ENCODE results near the gene SYNGR3. TPM values are rescaled to one million over a fixed set of nuclear protein-coding genes. Genes with fewer than 3 reads are reported as not detected.
A peak's percentile ranks its signal among the peaks of the same experiment; 100 is the strongest.

The SYNGR3 gene
- total and polyA plus RNA-seq, 11 donors, result 0.19 to 2.7 (median 0.86) TPM

DNA sequence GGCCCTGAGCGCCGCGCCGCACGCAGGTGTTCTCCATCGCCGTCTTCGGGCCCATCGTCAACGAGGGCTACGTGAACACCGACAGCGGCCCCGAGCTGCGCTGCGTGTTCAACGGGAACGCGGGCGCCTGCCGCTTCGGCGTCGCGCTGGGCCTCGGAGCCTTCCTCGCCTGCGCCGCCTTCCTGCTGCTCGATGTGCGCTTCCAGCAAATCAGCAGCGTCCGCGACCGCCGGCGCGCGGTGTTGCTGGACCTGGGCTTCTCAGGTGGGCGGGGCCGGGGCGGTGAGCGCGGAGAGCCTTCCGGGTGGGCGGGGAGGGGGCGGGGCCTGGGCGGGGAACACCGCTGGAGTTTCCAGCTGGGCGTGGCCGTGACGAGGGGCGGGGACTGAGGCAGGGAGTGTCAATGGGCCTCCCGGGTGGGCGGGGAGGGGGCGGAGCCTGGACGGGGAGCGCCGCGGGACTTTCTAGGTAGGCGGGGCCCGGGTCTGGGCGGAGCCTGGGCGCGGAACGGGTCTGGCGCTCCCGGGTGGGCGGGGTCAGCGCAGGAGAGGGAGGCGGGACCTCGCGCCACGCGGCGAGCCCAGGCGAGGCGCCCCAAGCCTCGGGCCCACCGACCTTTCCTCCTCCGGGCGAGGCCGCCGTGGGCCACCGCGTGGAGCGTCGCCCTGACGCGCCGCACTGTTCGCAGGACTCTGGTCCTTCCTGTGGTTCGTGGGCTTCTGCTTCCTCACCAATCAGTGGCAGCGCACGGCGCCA, 2.4 kb downstream of the SYNGR3 start:
- no peaks in the 10 kb centered on the region for H3K9me3 ChIP-seq
- no peak for TF ChIP-seq POLR2A (IDR thresholded peaks at IDR 0.05)
- TF ChIP-seq, protein P1, sequence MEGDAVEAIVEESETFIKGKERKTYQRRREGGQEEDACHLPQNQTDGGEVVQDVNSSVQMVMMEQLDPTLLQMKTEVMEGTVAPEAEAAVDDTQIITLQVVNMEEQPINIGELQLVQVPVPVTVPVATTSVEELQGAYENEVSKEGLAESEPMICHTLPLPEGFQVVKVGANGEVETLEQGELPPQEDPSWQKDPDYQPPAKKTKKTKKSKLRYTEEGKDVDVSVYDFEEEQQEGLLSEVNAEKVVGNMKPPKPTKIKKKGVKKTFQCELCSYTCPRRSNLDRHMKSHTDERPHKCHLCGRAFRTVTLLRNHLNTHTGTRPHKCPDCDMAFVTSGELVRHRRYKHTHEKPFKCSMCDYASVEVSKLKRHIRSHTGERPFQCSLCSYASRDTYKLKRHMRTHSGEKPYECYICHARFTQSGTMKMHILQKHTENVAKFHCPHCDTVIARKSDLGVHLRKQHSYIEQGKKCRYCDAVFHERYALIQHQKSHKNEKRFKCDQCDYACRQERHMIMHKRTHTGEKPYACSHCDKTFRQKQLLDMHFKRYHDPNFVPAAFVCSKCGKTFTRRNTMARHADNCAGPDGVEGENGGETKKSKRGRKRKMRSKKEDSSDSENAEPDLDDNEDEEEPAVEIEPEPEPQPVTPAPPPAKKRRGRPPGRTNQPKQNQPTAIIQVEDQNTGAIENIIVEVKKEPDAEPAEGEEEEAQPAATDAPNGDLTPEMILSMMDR (IDR thresholded peaks at IDR 0.05), result no peak
- peaks cover 0 to 9% (median 5%) of the 10 kb centered on the region in 9 donors for H3K36me3 ChIP-seq
- peak overlapping the region in 4 of 12 donors; percentile 14 to 76 (median 38) for H3K27ac ChIP-seq
- intact Hi-C loops (cut with DNase I), result loop anchor here in 1 of 10 donors (10.0 kb wide), 1 partner anchor 127 kb away; no protein-coding TSS in a partner anchor
- peaks cover 11 to 39% (median 30%) of the 10 kb centered on the region in 9 donors for H3K27me3 ChIP-seq
- peaks cover 5 to 36% (median 18%) of the 10 kb centered on the region in 12 donors for H3K4me1 ChIP-seq
- peak overlapping the region in 11 of 12 donors; percentile 6 to 60 (median 47) for H3K4me3 ChIP-seq
- DNase-seq (peak; percentile 92 to 98 (median 97)), ATAC-seq (peak; percentile 70 to 94 (median 91))
- WGBS, 4 donors, result 3 to 10% (median 6%) methylated on average over 43 to 96 of the region's 96 CpGs

DNA sequence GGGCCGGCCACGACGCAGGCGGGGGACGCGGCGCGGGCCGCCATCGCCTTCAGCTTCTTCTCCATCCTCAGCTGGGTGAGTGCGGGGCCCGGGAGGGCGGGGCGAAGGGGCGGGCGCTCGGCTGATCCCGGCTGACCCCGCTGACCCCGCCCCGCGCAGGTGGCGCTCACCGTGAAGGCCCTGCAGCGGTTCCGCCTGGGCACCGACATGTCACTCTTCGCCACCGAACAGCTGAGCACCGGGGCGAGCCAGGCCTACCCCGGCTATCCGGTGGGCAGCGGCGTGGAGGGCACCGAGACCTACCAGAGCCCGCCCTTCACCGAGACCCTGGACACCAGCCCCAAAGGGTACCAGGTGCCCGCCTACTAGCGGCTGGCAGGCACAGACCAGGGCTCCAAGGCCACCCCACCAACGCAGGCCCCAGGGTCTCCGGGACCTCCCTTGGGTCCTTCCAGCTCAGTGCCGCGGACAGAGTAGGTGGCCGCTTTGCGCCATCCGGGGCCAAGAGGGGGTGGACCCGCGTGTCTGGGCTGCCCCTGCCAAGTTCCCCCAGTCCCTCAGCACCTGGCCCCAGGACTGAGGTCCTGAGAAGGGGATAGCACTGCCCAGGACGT, 3.0 kb downstream of the SYNGR3 start:
- peak in 1 of 4 donors; percentile 1 for ATAC-seq
- H3K9me3 ChIP-seq, result no peaks in the 10 kb centered on the region
- DNase-seq, result peak in 1 of 5 donors; percentile 62
- WGBS, 4 donors, result 44 to 64% (median 47%) methylated on average over 27 to 50 of the region's 50 CpGs
- intact Hi-C loops (cut with DNase I), result loop anchor here in 1 of 10 donors (10.0 kb wide), 1 partner anchor 128 kb away; no protein-coding TSS in a partner anchor
- peaks cover 5 to 36% (median 18%) of the 10 kb centered on the region in 12 donors for H3K4me1 ChIP-seq
- no peak for TF ChIP-seq POLR2A (IDR thresholded peaks at IDR 0.05)
- TF ChIP-seq, protein P1 (IDR thresholded peaks at IDR 0.05), result no peak
- H3K4me3 ChIP-seq, result peak overlapping the region in 7 of 12 donors; percentile 39 to 60 (median 57)
- H3K27me3 ChIP-seq, result peaks cover 11 to 39% (median 30%) of the 10 kb centered on the region in 9 donors
- H3K36me3 ChIP-seq, result peaks cover 0 to 16% (median 11%) of the 10 kb centered on the region in 9 donors
- no peak overlapping the region for H3K27ac ChIP-seq

DNA sequence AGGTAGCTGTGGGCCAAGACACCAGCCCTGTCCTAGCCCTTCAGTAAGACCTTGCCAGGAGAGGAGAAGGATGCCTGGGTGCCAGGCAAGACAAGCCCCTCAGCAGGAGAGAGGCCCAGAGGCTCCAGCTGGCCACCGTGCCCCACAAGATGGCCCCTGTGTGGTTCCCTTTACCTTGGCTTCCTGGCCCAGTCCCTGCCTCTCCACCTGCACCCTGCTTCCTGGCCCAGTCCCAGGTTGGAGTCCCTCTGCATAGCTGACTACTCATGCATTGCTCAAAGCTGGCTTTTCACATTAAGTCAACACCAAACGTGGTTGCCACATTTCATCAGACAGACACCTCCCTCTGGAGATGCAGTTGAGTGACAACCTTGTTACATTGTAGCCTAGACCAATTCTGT, 4.0 kb downstream of the SYNGR3 start:
- no peak for DNase-seq
- WGBS, 4 donors, result 54 to 79% (median 69%) methylated on average over 2 of the region's 2 CpGs

More for the DNA sequence above, 4.0 kb downstream of the SYNGR3 start:
- ATAC-seq, result no peak
- Histone ChIP-seq H3K9me3 (no peaks in the 10 kb centered on the region), H3K4me3 (no peak overlapping the region), H3K27me3 (peaks cover 8 to 31% (median 26%) of the 10 kb centered on the region in 9 donors), H3K27ac (no peak overlapping the region), H3K36me3 (peaks cover 0 to 24% (median 21%) of the 10 kb centered on the region in 9 donors), H3K4me1 (peaks cover 5 to 36% (median 18%) of the 10 kb centered on the region in 12 donors)
- TF ChIP-seq POLR2A (IDR thresholded peaks at IDR 0.05), result no peak
- TF ChIP-seq, protein P1 (IDR thresholded peaks at IDR 0.05), result no peak
- intact Hi-C loops (cut with DNase I), result loop anchor here in 1 of 10 donors (10.0 kb wide), 1 partner anchor 129 kb away; no protein-coding TSS in a partner anchor
